Right lobe of liver (tissue), 4 donors: ENCODE results near the gene WFDC1.

ENCODE experiments used
- CTCF ChIP-seq, 4 donors: fragments of 200-600 bp in 3 of 4; fragments of 450-650 bp in 1 of 4; IDR thresholded peaks; one replicate each; pipeline versions ENCODE4 v1.5.1 to v1.8.0; 2016 to 2022; ENCODE audit warnings: antibody characterized with exemption in 4 of 4, mild to moderate bottlenecking in 2 of 4
- POLR2A ChIP-seq: fragments of 450-650 bp; IDR thresholded peaks from one replicate; pipeline ENCODE4 v1.6.1; 2017; ENCODE audit warnings: antibody characterized with exemption, mild to moderate bottlenecking
- donor health status: DM: no; HTN: no; CAD: no.
- donor health status: DM: no; HTN: no; CAD: no.
- donor health status: DM: no; HTN: yes; CAD: no.

- TF ChIP-seq CTCF (IDR thresholded peaks at IDR 0.05) (no peak), POLR2A (no peak)
Observed at GRCh38 chr16:84259691-84260090, 35.0 kb upstream of the WFDC1 start.
